Trophoblast cell (in vitro differentiated cells and primary cell): ENCODE measurements around the gene TEKTIP1. TPM values are rescaled to one million over a fixed set of nuclear protein-coding genes. Genes with fewer than 3 reads are reported as not detected.
A peak's percentile ranks its signal among the peaks of the same experiment; 100 is the strongest.

Experiments
- DNase-seq, 2 donors: peaks; one replicate each; pipeline ENCODE4 v3.0.0-alpha.2; 2016
- H2AFZ ChIP-seq: 2 replicates; pipeline ENCODE4 v1.6.1; 2013; ENCODE audit warnings: low read length, moderate library complexity, mild to moderate bottlenecking; ENCODE audit not compliant: insufficient read depth, poor library complexity
- H2AK5ac ChIP-seq: 2 replicates; pipeline ENCODE4 v1.6.1; 2013; ENCODE audit warnings: mild to moderate bottlenecking, low read length
- H2BK120ac ChIP-seq: 2 replicates; pipeline ENCODE4 v1.6.1; 2013; ENCODE audit warnings: low read length, mild to moderate bottlenecking, moderate library complexity; ENCODE audit not compliant: insufficient read depth, poor library complexity
- H2BK12ac ChIP-seq: 2 replicates; pipeline ENCODE4 v1.6.1; 2013; ENCODE audit warnings: mild to moderate bottlenecking, low read length, moderate library complexity
- H2BK5ac ChIP-seq: 2 replicates; pipeline ENCODE4 v1.6.1; 2013; ENCODE audit warnings: low read length, low read depth, moderate library complexity, mild to moderate bottlenecking; ENCODE audit not compliant: poor library complexity
- H3K14ac ChIP-seq: 2 replicates; pipeline ENCODE4 v1.6.1; 2013; ENCODE audit warnings: mild to moderate bottlenecking, low read length
- H3K18ac ChIP-seq: 2 replicates; pipeline ENCODE4 v1.6.1; 2013; ENCODE audit warnings: mild to moderate bottlenecking, low read length
- H3K23ac ChIP-seq: 2 replicates; pipeline ENCODE4 v1.6.1; 2013; ENCODE audit warnings: low read length
- H3K27ac ChIP-seq: 2 replicates; pipeline ENCODE4 v1.5.1; 2013; ENCODE audit warnings: low read depth, mild to moderate bottlenecking, inconsistent platforms, low read length, moderate library complexity
- H3K27me3 ChIP-seq: 2 replicates; pipeline ENCODE4 v1.6.1; 2013; ENCODE audit warnings: inconsistent platforms, mild to moderate bottlenecking, low read length, moderate library complexity; ENCODE audit not compliant: insufficient read depth
- H3K36me3 ChIP-seq, 2 experiments: 1 replicate in 1 of 2; 2 replicates in 1 of 2; pipeline ENCODE4 v1.6.1; 2013; ENCODE audit warnings: low read length in 2 of 2, mild to moderate bottlenecking in 2 of 2, moderate library complexity in 1 of 2; ENCODE audit not compliant: insufficient read depth in 2 of 2, control insufficient read depth in 1 of 2
- H3K4ac ChIP-seq: 2 replicates; pipeline ENCODE4 v1.6.1; 2013; ENCODE audit warnings: low read depth, mild to moderate bottlenecking, low read length, moderate library complexity
- H3K4me1 ChIP-seq, 2 experiments: 1 replicate in 1 of 2; 2 replicates in 1 of 2; pipeline ENCODE4 v1.6.1; 2013; ENCODE audit warnings: low read length in 2 of 2, mild to moderate bottlenecking in 2 of 2, moderate library complexity in 1 of 2; ENCODE audit not compliant: insufficient read depth in 2 of 2, control insufficient read depth in 1 of 2
- H3K4me2 ChIP-seq: 2 replicates; pipeline ENCODE4 v1.6.1; 2013; ENCODE audit warnings: inconsistent platforms, mild to moderate bottlenecking, low read length, moderate library complexity
- H3K4me3 ChIP-seq: 2 replicates; pipeline ENCODE4 v1.5.1; 2013; ENCODE audit warnings: mild to moderate bottlenecking, low read depth, low read length, inconsistent platforms
- H3K79me1 ChIP-seq: one replicate; pipeline ENCODE4 v1.6.1; 2013; ENCODE audit warnings: low read length
- H3K79me2 ChIP-seq: 2 replicates; pipeline ENCODE4 v1.6.1; 2013; ENCODE audit warnings: low read length, mild to moderate bottlenecking; ENCODE audit not compliant: control insufficient read depth, insufficient read depth, poor library complexity
- H3K9ac ChIP-seq: 2 replicates; pipeline ENCODE4 v1.6.1; 2013; ENCODE audit warnings: mild to moderate bottlenecking, low read length
- H3K9me3 ChIP-seq: 2 replicates; pipeline ENCODE4 v1.6.1; 2013; ENCODE audit warnings: low read depth, mild to moderate bottlenecking, control low read depth, inconsistent platforms, low read length; ENCODE audit not compliant: insufficient read depth
- H4K12ac ChIP-seq: 2 replicates; pipeline ENCODE4 v1.6.1; 2013; ENCODE audit warnings: low read depth, mild to moderate bottlenecking, low read length, moderate library complexity
- H4K8ac ChIP-seq: 2 replicates; pipeline ENCODE4 v1.6.1; 2013; ENCODE audit warnings: low read depth, mild to moderate bottlenecking, low read length, moderate library complexity
- H4K91ac ChIP-seq: one replicate; pipeline ENCODE4 v1.6.1; 2013; ENCODE audit warnings: low read depth, mild to moderate bottlenecking, low read length, moderate library complexity
- WGBS: extraction: QIAGEN DNeasy Blood & Tissue Kit; methylation state at CpG from one replicate; pipeline ENCODE4 v1.1.7; 2013; ENCODE audit warnings: missing lambda C conversion rate; ENCODE audit not compliant: insufficient read length, insufficient coverage; ENCODE audit errors: extremely low coverage; 5-methylcytosine and 5-hydroxymethylcytosine counted together
- polyA plus RNA-seq: library from polyadenylated mRNA; stranded (reverse); fragments of 200-250 nt; gene quantifications from 2 replicates; pipeline ENCODE4 v1.2.3, GENCODE V29; 2013

Gene TEKTIP1
- polyA plus RNA-seq: 0.21 TPM in 1 of 2 replicates, not detected in the other

DNA sequence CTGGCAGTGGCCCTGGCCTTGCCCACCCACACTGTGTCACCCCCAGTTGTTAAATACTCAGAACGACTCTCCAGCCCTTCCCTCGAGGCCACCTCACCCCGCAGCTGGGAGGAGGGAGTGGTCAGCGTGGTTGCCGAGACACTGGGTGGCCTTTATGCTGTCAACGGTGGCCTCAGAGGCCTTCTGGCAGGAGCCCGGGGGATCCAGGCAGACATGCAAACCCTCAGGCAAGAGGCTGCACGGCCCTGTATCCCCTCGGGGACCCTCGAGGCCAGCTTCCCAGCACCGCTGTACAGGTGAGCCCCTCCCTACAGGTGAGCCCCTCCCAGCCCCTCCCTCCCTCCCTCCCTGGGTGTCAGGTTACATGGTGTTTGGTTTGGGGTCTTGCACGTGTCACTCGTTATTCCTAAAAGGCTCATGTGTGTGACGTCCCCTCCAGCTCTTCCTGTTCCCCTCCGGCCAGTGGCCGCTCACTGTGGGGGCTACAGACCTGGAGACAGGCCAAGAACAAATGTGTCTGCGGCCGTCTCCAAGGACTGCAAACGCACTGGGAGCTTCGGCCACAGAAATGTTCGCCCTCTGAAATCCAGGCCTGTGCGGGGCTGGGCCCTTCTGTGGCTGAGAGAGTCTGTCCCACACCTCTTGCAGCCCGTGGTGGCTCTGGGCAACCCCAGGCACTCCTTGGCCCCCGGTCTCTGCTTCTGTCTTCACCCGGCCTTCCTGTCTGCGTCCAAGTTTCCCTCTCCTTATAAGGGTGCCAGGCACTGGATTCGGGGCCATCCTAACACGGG lies at the start of gene TEKTIP1:
TEKTIP1 (plus strand) TSS at position 210 of the 791 bp plus-strand sequence; CDS start at position 214, 4 bp downstream.
- no peak within 1 kb of the TSS for H4K12ac ChIP-seq
- no peak within 1 kb of the TSS for H3K14ac ChIP-seq
- no peak within 1 kb of the TSS for H4K91ac ChIP-seq
- no peak within 1 kb of the TSS for H3K4me2 ChIP-seq
- H3K4me3 ChIP-seq: no peak within 1 kb of the TSS
- no peak within 1 kb of the TSS for H2AK5ac ChIP-seq
- H2BK12ac ChIP-seq: no peak within 1 kb of the TSS
- H4K8ac ChIP-seq: no peak within 1 kb of the TSS
- peaks cover 1% of the 10 kb centered on the region for H3K9me3 ChIP-seq
- no peaks in the 10 kb centered on the region for H3K79me2 ChIP-seq
- no CpG with 5 or more reads among the region's 28 CpGs for WGBS
- H2BK120ac ChIP-seq: no peak within 1 kb of the TSS
- no peak within 1 kb of the TSS for H2BK5ac ChIP-seq
- H3K4ac ChIP-seq: no peak within 1 kb of the TSS
- no peak within 1 kb of the TSS for H3K23ac ChIP-seq
- H3K4me1 ChIP-seq: peaks cover 2 to 11% of the 10 kb centered on the region in 2 experiments
- no peak within 1 kb of the TSS for H2AFZ ChIP-seq
- H3K27ac ChIP-seq: no peak within 1 kb of the TSS
- H3K79me1 ChIP-seq: no peaks in the 10 kb centered on the region
- H3K27me3 ChIP-seq: no peaks in the 10 kb centered on the region
- peak within 1 kb of the TSS; percentile 36 for H3K9ac ChIP-seq
- DNase-seq: peak in 1 of 2 donors; percentile 35
- H3K36me3 ChIP-seq: peaks cover 62% of the 10 kb centered on the region in 2 experiments
- H3K18ac ChIP-seq: no peak within 1 kb of the TSS

DNA sequence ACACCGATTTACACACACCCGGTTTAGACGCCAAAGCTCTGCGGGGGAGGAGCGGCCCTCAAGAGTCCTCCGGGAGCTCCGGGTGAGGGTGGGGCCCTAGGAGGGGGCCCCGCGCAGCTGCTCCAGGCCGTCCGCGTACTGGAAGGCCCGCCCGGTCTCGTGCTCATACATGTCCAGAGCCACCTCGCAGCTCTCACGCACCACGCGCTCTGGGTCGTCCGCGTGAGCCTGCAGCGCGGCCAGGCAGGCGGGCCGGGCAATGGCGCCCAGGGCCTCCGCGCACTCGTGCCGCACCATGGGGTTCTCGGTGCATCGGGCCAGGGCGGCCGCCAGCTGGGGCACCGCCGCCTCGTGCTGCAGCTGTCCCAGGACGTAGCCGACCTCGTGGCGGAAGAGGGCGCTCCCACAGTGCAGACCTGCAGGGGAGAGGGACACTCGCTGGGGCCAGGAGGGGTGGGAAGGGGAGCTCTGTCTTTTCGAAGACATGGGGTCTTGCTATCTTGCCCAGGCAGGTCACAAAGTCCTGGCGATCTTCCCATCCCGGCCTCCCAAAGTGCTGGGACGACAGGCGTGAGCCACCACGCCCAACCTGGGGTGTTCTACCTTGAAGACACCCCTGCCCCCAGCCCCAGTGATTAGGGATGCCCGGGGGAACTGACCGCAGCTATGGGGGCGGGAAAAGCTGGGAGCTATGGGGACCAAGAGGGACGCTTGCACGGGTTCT lies 47.4 kb upstream of the TEKTIP1 start:
- H4K91ac ChIP-seq: no peak overlapping the region
- no peak overlapping the region for H3K14ac ChIP-seq
- H2AFZ ChIP-seq: no peak overlapping the region

DNA sequence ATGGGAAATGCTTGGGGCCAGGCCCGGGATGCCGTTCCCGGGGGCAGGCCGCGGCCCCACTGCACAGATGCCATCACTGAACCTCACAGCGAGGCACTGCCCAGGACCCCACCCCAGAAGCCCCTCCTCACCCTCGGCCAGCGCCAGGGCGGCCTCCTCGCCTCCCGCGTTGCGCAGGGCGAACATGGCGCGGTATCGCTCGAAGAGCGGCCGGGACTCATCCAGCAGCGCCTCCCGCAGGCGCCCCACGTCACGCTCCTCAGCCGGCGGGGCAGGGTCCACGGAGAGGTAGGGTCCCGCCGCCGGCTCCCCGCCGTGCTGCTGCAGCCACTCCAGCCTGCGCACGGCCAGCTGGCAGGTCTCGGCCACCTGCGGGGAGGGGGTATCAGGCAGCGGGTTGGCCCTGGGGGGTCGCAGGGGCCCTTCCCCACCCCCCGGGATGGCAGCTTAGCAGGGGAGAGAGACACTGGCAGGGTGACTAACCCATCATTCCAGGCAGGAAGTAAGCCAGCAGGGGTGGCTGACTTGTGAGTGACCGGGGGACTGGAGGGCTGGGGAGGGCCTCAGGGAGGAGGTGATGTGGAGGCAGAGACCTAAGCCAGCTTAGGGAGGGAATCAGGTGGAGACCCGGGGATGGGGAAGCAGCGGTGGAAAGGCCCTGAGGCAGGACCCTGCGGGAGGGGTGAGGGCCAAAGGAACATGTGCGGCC lies 46.7 kb upstream of the TEKTIP1 start:
- H3K79me2 ChIP-seq: no peaks in the 10 kb centered on the region
- H3K4ac ChIP-seq: no peak overlapping the region
- H4K12ac ChIP-seq: no peak overlapping the region
- no peak overlapping the region for H2BK5ac ChIP-seq
- no peak overlapping the region for H2BK120ac ChIP-seq
- peaks cover 49 to 54% of the 10 kb centered on the region in 2 experiments for H3K36me3 ChIP-seq
- no peak overlapping the region for H3K14ac ChIP-seq
- no peak overlapping the region for H3K9ac ChIP-seq
- no peaks in the 10 kb centered on the region for H3K79me1 ChIP-seq
- no peak overlapping the region for H3K23ac ChIP-seq
- no peak overlapping the region for H2AK5ac ChIP-seq
- no CpG with 5 or more reads among the region's 45 CpGs for WGBS
- H4K8ac ChIP-seq: no peak overlapping the region
- H3K4me2 ChIP-seq: no peak overlapping the region
- H3K9me3 ChIP-seq: no peaks in the 10 kb centered on the region
- H2AFZ ChIP-seq: no peak overlapping the region
- H3K27ac ChIP-seq: no peak overlapping the region
- no peak overlapping the region for H4K91ac ChIP-seq
- no peak for DNase-seq
- no peaks in the 10 kb centered on the region for H3K4me1 ChIP-seq
- no peak overlapping the region for H3K4me3 ChIP-seq
- no peak overlapping the region for H3K18ac ChIP-seq
- H2BK12ac ChIP-seq: no peak overlapping the region
- no peaks in the 10 kb centered on the region for H3K27me3 ChIP-seq

More for the DNA sequence above, 47.4 kb upstream of the TEKTIP1 start:
- DNase-seq: no peak
- no peak overlapping the region for H3K27ac ChIP-seq
- no peak overlapping the region for H4K8ac ChIP-seq
- no peak overlapping the region for H3K9ac ChIP-seq
- H3K4ac ChIP-seq: no peak overlapping the region
- H3K79me1 ChIP-seq: no peaks in the 10 kb centered on the region
- no peaks in the 10 kb centered on the region for H3K9me3 ChIP-seq
- H3K27me3 ChIP-seq: no peaks in the 10 kb centered on the region
- H3K4me1 ChIP-seq: no peaks in the 10 kb centered on the region
- peak overlapping the region; percentile 20 for H3K4me3 ChIP-seq
- no peaks in the 10 kb centered on the region for H3K79me2 ChIP-seq
- H3K18ac ChIP-seq: no peak overlapping the region
- H2BK12ac ChIP-seq: no peak overlapping the region
- no peak overlapping the region for H2AK5ac ChIP-seq
- H2BK120ac ChIP-seq: no peak overlapping the region
- H4K12ac ChIP-seq: no peak overlapping the region
- H2BK5ac ChIP-seq: no peak overlapping the region
- H3K36me3 ChIP-seq: peaks cover 46 to 49% of the 10 kb centered on the region in 2 experiments
- no peak overlapping the region for H3K23ac ChIP-seq
- no CpG with 5 or more reads among the region's 55 CpGs for WGBS
- no peak overlapping the region for H3K4me2 ChIP-seq

DNA sequence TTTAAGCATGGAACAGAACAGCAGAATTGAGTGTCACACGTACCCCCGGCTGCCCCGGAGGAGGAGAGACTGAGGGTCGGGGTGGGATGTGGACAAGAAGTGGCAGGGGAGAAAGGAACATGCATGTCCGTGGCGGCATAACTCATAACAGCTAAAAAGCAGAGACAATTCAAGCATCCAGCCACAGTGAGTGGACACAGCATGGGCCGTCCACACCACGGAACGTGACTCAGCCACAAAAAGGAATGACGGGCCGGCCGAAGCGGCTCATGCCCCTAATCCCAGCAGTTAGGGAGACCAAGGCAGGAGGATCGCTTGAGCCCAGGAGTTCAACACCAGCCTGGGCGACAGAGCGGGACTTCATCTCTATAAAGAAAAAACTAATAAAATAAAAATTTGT lies 46.1 kb upstream of the TEKTIP1 start:
- no peak overlapping the region for H2AFZ ChIP-seq
- no peaks in the 10 kb centered on the region for H3K4me1 ChIP-seq
- H3K4ac ChIP-seq: no peak overlapping the region
- no peaks in the 10 kb centered on the region for H3K79me2 ChIP-seq
- H3K18ac ChIP-seq: no peak overlapping the region
- no peaks in the 10 kb centered on the region for H3K27me3 ChIP-seq
- no peak overlapping the region for H3K4me2 ChIP-seq
- H4K8ac ChIP-seq: no peak overlapping the region
- no peak overlapping the region for H2BK5ac ChIP-seq
- H3K27ac ChIP-seq: no peak overlapping the region
- no peak overlapping the region for H2BK12ac ChIP-seq
- H3K4me3 ChIP-seq: no peak overlapping the region
- H3K9ac ChIP-seq: peak overlapping the region; percentile 55
- no peak overlapping the region for H4K12ac ChIP-seq
- DNase-seq: no peak
- peaks cover 49 to 57% of the 10 kb centered on the region in 2 experiments for H3K36me3 ChIP-seq
- no peak overlapping the region for H2AK5ac ChIP-seq
- no peaks in the 10 kb centered on the region for H3K79me1 ChIP-seq
- no peak overlapping the region for H2BK120ac ChIP-seq
- no CpG with 5 or more reads among the region's 16 CpGs for WGBS
- H3K23ac ChIP-seq: no peak overlapping the region
- H3K14ac ChIP-seq: no peak overlapping the region
- H4K91ac ChIP-seq: no peak overlapping the region
- H3K9me3 ChIP-seq: no peaks in the 10 kb centered on the region
